HG03108 (cell line): ENCODE data around the gene FBXL12.
"Not testable (repeated sequence)": the region's sequence is repeated elsewhere in the genome, so short reads cannot be mapped to it uniquely, and the experiment has no call there.

Experiments
- ATAC-seq: cut with Tn5 transposase; IDR thresholded peaks from one replicate; pipeline ENCODE4 v1.9.1; 2021; ENCODE audit warnings: moderate library complexity; ENCODE audit not compliant: unreplicated experiment

The FBXL12 gene

GRCh38 chr19:9839415-9839814 is 20.5 kb upstream of the FBXL12 start:
- ATAC-seq, result no peak

- ATAC-seq, result no peak
Observed at GRCh38 chr19:9838324-9838723, 19.4 kb upstream of the FBXL12 start.

- ATAC-seq, result no peak
Observed at GRCh38 chr19:9836021-9836420, 17.1 kb upstream of the FBXL12 start.

- ATAC-seq, result peak; percentile 5
Observed at GRCh38 chr19:9835507-9835949, 16.6 kb upstream of the FBXL12 start.

- ATAC-seq, result peak; percentile 95
Observed at GRCh38 chr19:9834726-9835506, 16.0 kb upstream of the FBXL12 start, which contains the start of gene PIN1. Gene PIN1 (plus strand): TSS chr19:9835318. CDS start chr19:9835345, 27 bp downstream.

GRCh38 chr19:9834307-9834725 is 15.4 kb upstream of the FBXL12 start:
- no peak for ATAC-seq

GRCh38 chr19:9828551-9829063 is 9.7 kb upstream of the FBXL12 start:
- no peak for ATAC-seq

- peak; percentile 90 for ATAC-seq
Observed at GRCh38 chr19:9827289-9828238, 8.7 kb upstream of the FBXL12 start, which contains the start of gene UBL5. Gene UBL5 (plus strand): TSS chr19:9827918. CDS start chr19:9828338, 420 bp downstream.

GRCh38 chr19:9823816-9824215 is 4.9 kb upstream of the FBXL12 start:
- ATAC-seq, result no peak

GRCh38 chr19:9820034-9820433 is 1.2 kb upstream of the FBXL12 start:
- ATAC-seq, result not testable (repeated sequence)

GRCh38 chr19:9819596-9819909 is 674 bp upstream of the FBXL12 start:
- no peak for ATAC-seq

GRCh38 chr19:9818175-9818733 is 625 bp downstream of the FBXL12 start:
- ATAC-seq, result no peak

GRCh38 chr19:9811139-9811538 is 7.7 kb downstream of the FBXL12 start:
- no peak for ATAC-seq

- ATAC-seq, result no peak
Observed at GRCh38 chr19:9808855-9809824, 9.7 kb downstream of the FBXL12 start.

- no peak for ATAC-seq
Observed at GRCh38 chr19:9806803-9807202, 12.1 kb downstream of the FBXL12 start.

GRCh38 chr19:9801976-9802375 is 16.9 kb downstream of the FBXL12 start:
- no peak for ATAC-seq

- no peak for ATAC-seq
Observed at GRCh38 chr19:9799162-9799561, 19.7 kb downstream of the FBXL12 start.

GRCh38 chr19:9797871-9798270 is 21.0 kb downstream of the FBXL12 start:
- no peak for ATAC-seq

GRCh38 chr19:9796113-9796773 is 22.6 kb downstream of the FBXL12 start:
- peak; percentile 46 for ATAC-seq
